ENCODE measurements around the gene CD300LG. TPM values are rescaled to one million over a fixed set of nuclear protein-coding genes. Genes with fewer than 3 reads are reported as not detected.
"Not testable (repeated sequence)": the region's sequence is repeated elsewhere in the genome, so short reads cannot be mapped to it uniquely, and the experiment has no call there.

The CD300LG gene
- total RNA-seq, 1 donor from 2014 or later: not detected

- no peak for DNase-seq (ENCODE audit: extremely low read depth, low read depth, low spot score)
Measured at GRCh38 chr17:43852571-43852970, 5.6 kb downstream of the CD300LG start.

- no peak for DNase-seq (ENCODE audit: extremely low read depth, low read depth, low spot score)
Measured at GRCh38 chr17:43853546-43853945, 6.6 kb downstream of the CD300LG start.

- no peak for DNase-seq (ENCODE audit: extremely low read depth, low read depth, low spot score)
Measured at GRCh38 chr17:43854498-43854897, 7.5 kb downstream of the CD300LG start.

- no peak for DNase-seq (ENCODE audit: extremely low read depth, low read depth, low spot score)
Measured at GRCh38 chr17:43855061-43855460, 8.1 kb downstream of the CD300LG start.

- no peak for DNase-seq (ENCODE audit: extremely low read depth, low read depth, low spot score)
Measured at GRCh38 chr17:43856141-43856540, 9.2 kb downstream of the CD300LG start.

GRCh38 chr17:43857141-43857540, 10.2 kb downstream of the CD300LG start:
- no peak for DNase-seq (ENCODE audit: extremely low read depth, low read depth, low spot score)

GRCh38 chr17:43857957-43858600, 11.1 kb downstream of the CD300LG start:
- DNase-seq (ENCODE audit: extremely low read depth, low read depth, low spot score): no peak

- no peak for DNase-seq (ENCODE audit: extremely low read depth, low read depth, low spot score)
Measured at GRCh38 chr17:43860077-43860725, 13.2 kb downstream of the CD300LG start.

GRCh38 chr17:43860927-43861622, 14.1 kb downstream of the CD300LG start:
- DNase-seq (ENCODE audit: extremely low read depth, low read depth, low spot score): no peak

GRCh38 chr17:43861960-43862359, 15.0 kb downstream of the CD300LG start:
- no peak for DNase-seq (ENCODE audit: extremely low read depth, low read depth, low spot score)

- no peak for DNase-seq (ENCODE audit: extremely low read depth, low read depth, low spot score)
Measured at GRCh38 chr17:43864161-43864984, 17.4 kb downstream of the CD300LG start.

- DNase-seq (ENCODE audit: extremely low read depth, low read depth, low spot score): no peak
Measured at GRCh38 chr17:43868226-43868994, 21.4 kb downstream of the CD300LG start.

GRCh38 chr17:43869031-43869430, 22.1 kb downstream of the CD300LG start:
- DNase-seq (ENCODE audit: extremely low read depth, low read depth, low spot score): not testable (repeated sequence)

- DNase-seq (ENCODE audit: extremely low read depth, low read depth, low spot score): no peak
Measured at GRCh38 chr17:43871946-43872690, 25.1 kb downstream of the CD300LG start.

- DNase-seq (ENCODE audit: extremely low read depth, low read depth, low spot score): no peak
Measured at GRCh38 chr17:43873091-43873490, 26.1 kb downstream of the CD300LG start.

- no peak for DNase-seq (ENCODE audit: extremely low read depth, low read depth, low spot score)
Measured at GRCh38 chr17:43873815-43874214, 26.8 kb downstream of the CD300LG start.

- no peak for DNase-seq (ENCODE audit: extremely low read depth, low read depth, low spot score)
Measured at GRCh38 chr17:43874293-43874692, 27.3 kb downstream of the CD300LG start.

- no peak for DNase-seq (ENCODE audit: extremely low read depth, low read depth, low spot score)
Measured at GRCh38 chr17:43875476-43876147, 28.6 kb downstream of the CD300LG start.

GRCh38 chr17:43877031-43877430, 30.1 kb downstream of the CD300LG start:
- no peak for DNase-seq (ENCODE audit: extremely low read depth, low read depth, low spot score)

Measured in glomerular endothelial cell (primary cell).